Pons (tissue), 1 donor: ENCODE data around the gene APOA5.

Source experiments
- DNase-seq: peaks from one replicate; pipeline ENCODE4 v3.0.0-alpha.2; 2016; ENCODE audit warnings: low spot score

APOA5 gene

DNA sequence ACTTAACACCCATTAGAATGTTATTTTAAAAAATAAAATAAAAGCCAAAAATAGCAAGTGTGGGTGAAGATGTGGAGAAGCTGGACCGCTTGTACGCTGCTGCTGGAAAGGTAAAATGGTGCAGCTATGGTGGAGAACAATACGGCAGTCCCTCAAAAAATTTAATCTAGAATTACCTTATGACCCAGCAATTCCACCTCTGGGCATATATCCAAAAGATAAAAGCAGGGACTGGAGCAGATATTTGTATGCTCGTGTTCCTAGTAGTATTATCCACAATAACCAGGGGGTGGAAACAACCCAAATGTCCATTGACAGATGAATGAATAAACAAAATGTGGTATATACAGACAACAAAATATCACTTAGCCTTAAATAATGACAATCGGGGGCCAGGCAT lies 6.1 kb upstream of the APOA5 start:
- DNase-seq = no peak

DNA sequence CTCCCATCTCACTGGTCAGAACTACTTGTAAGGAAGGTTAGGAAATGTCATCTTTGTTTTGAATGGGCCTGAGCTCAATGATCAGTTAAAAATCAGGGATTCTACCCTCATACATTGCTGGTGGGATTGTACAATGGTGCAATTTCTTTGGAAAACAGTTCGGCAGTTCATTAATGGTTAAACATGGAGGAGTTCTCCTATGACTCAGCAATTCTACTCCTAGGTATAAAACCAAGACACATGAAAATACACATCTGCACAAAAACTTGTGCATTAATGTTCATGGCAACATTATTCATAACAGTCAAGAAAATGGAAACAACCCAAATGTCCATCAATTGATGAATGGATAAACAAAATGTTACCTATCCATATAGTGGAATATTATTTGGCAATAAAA lies 4.9 kb upstream of the APOA5 start:
- no peak for DNase-seq

DNA sequence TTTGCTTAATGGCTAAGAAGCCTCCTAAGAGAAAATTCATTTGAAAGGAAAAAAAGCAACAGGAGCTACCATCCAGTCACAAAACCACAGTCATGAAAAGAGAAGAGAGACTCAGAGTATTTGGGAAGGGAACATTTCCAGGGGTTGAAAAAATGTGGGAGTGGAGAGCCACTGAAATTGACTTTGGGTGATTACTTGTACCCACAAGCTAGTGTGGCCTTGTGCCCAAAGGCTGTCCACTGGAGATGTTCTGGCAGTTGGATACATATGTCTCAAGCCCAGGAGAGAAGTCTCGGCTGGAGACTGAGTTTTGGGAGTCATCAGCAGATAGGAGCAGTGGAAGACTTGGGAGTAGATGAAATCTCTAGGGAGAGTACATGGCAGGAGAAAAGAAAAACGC lies 3.2 kb upstream of the APOA5 start:
- DNase-seq = no peak

DNA sequence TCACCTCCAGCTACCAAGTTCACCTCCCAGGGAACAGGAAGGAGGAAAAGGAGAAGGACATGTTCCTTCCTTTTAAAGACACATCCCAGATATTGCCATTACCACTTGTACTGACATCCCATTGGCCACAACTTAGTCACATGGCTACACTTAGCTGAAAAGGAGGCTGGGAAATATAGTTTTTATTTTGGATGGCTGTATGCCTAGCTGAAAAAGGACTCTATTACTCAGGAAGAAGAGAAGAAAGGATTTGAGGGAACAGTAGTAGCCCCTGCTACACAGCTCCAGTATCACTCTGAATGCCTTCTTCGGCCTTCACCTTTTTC lies 2.1 kb upstream of the APOA5 start:
- no peak for DNase-seq

DNA sequence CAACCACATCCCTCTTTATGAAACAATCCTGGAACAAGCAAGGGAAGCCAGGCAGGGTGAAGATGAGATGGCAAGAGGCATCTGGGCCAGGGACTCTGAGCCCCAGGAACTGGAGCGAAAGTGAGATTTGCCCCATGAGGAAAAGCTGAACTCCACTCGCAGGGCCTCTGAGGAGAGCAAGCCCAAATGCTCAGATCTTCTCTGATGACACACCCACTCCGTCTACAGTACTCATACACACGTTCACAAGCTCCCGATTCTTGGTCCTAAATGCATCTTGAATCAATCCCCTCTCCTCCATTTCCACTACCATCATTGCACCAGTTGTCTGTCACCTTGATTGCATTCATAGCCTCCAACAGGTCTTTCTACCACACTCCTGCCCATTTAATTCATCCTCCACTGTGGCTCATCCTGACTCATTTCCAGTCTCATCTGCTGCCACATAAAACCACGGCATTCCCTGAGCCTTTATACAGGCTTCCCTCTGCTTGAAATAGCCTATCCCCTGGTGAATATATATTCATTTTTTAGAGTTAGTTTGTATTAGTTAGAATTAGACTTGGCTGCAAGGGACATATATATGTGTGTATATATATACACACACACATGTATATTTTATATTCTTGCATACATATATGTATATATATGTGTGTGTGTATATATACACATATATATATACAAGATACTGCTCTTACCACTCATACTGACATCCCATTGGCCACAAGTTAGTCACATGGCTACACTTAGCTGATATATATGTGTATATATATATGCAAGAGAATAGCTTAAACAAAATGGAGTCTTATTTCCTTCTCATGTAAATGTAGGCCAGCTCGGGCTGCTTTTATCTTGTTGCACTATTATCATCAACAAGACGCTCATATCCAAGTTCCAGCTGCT lies 1.4 kb upstream of the APOA5 start:
- no peak for DNase-seq

DNA sequence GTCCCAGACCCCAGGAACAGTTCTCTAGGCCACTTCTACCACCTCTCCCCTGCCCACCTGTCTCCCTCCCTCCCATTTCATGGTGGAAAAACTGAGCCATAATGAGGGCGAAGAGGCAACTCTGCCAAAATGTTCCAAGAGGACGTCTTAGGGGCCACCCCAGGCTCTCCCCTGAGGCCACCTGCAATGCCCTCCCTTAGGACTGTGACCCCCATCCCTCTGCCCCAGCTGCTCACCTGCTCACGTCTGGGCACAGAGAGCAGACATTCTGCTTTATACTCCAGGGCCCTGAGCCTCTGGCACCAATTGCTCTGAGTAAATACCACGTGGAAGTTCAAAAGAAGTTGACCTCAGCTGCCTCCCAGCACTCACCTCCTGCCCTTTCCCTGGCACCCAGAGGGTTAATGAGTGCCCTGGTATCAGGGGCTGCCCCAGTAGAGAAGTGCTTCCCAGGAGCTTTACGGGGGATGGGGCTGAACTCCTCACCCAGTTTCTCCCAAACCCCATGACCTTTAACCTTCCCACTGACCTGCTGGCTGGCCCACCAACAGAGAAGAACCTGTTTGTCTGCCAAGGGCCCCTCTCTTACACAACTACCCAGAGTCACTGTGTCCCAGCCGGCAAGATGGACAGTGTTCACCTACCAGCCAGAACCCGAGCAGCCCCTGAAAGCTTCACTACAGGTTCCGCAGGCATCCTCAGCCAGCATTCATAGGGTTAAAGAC lies 627 bp upstream of the APOA5 start:
- no peak for DNase-seq

DNA sequence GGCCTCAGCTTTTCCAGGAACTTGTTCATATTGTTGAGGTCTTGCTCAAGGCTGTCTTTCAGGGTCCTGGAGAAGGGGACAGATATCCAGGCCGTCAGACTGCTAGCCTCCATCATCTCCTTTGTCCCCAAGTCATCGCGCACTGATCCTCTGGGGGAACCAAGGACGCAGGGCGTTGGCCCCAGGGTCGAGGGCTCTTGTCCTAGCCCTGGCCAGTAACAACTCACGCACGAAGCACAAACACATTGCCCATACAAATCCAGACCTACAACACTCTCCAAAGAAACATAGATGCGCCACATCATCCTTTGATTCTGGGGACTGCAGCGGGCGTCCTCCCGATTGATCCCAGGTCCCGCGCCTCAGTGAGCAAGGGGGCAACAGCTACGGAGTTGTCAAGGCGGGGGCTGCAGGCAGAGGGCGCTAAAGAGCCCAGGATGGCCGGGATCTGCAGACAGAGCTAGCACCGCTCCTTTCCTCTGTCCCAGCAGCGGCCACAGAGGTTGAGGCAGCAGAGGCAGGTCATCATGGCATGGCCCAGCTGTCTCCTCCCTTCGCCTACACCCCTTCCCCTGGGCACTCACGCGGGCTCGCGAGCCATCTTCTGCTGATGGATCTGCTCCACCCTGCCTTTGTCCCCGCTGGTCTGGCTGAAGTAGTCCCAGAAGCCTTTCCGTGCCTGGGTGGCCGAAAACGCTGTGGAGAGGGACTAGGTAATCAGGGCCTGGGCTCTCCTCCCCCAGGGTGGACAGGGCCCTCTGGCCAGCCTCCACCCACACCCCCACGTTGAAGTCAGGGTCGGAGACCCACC lies 472 bp downstream of the APOA5 start:
- DNase-seq = peak; percentile 57

DNA sequence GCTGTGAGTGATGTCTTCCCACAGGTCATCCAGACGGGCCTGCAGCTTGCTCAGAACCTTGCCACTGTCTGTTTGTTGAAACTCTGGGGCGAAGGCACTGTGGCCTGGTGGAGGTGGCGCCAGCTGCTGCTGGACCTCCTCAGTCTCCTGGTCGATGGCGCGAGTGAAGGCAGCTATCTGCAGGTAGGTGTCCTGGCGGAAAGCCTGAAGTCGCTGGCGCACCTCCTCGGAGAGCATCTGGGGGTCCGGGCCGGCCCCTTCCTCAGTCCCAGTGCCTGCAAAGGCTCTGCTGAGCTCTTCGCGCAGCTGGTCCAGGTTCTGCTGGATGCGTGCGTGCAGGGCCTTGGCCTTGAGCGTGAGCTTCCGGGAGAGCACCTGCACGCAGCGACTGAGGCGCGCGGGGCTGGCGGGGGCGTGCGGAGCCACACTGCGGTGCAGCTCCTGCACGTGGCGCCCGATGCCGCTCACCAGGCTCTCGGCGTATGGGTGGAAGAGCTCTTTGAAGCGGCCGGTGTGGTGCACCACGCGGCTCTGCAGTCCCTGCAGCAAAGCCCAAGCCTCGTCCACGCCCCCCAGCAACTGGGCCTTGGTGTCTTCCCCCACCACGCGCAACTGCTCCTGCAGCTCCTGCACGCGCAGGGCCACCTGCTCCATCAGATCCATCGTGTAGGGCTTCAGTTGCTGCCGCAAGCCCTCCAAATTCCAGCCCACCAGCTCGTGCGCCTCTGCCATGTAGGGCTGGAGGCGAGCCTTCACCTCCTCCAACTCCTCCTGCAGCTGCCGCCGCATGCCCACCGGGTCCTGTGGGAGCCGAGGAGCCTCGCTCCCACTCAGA lies 1.3 kb downstream of the APOA5 start:
- DNase-seq = no peak

DNA sequence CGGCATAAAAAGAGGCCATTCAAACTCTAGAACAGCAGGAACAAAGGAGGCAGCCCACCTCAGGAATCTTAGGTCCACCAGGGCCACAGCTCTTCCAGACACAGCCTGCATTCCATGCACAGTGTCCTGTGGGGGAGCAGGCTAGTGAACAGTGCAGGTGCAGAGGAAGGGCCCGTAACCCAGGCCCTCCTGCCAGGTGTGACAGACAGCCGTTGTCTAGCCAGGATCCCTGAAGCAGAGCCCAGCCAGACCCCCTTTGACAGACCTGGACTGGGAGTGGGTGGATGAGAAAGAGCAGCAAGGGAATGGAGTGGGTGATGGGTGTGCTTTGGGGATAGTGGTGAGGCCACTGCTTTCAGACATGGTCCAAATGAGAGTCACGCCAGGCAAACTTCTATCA lies 2.7 kb downstream of the APOA5 start:
- DNase-seq = no peak

DNA sequence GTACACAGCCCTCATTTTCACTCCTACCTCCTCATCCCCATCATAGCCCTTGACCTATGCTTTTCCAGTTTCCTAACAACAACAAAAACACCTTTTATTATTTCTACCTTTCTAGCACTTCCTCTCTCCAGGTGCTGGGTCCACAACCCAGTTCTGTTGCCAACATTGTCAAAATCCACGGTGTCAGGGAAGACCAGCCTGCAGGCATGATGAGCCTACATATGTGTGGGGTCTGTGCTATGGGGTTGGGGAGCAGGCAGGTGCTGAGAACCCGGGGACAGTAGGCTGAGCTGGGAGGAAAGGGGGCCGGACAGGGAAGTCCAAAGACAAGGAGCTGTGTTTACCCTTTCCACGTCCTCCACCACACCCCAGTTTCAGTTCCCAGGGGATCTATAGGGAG lies 3.1 kb downstream of the APOA5 start:
- DNase-seq = no peak

DNA sequence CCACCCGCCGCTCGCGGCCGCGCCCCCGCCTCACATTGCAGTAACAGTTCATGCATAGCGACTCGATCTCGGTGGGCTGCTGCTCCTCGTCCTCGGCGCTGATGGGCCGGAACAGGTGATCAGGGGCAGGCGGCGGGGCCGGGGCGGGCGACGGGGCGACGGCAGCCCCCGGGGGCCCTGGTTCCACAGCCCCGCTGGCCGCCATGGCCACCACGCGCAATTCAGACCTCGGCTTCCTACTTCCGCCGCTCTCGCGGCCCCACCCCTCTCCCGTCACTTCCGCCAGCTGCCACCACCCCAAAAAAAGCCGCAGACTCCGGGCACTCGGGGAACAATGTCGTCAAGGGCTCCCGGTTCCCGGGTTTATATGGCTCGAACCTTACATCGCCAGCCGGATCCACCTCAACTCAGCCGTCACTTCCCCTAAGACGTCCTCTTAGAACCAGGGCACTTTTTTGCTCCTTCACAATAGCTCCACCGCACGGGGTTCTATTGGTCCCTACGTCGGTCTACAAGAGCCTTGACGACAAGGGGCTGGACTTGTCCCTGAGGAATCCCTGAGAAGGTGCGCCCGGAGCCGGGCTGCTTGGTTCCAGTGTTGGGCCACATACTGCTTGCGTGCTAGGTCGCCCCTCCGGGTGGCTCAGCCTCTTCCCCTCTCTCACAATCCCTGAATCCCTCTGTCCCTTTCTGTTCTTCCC lies 3.7 kb downstream of the APOA5 start, which contains the start of gene ZPR1:
TSS of gene ZPR1 (minus strand) at position 238 of the 701 bp plus-strand sequence. CDS start at position 205, 33 bp downstream.
- peak; percentile 70 for DNase-seq

DNA sequence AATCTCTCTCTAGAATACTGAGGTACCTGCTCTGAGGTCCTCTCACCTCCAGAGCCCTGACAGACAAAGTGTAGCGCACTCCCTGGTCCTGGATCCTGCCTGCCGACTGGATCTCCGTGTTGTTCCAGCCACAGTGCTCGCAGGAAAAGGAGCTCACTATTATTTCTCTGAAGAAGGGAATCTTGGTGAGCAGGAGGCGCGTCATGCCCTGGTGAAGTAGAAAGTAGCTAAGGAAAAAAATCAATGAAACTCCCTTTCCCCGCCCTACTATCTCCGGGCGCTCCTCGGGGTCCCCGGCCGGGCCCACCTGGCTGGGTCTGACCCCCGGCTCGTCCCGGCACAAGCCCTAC lies 4.3 kb downstream of the APOA5 start:
- no peak for DNase-seq

DNA sequence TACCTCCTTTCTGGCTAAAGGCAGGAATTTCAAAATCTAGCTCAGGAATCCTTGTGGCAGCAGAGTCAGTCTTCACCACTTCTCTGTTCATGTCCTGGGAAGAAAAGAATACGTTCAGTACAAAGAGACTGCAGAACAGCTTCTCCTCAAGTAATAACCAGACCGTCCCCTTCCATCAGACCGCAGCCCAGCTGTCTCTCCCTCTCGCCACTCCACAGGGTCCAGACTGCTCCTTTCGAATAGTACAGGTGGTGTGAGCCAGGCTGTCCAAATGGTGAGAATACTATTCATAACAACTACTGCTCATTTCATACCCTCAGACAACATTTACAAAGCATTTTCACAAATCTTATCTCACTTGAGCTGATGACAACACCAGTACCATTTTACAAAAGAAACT lies 4.7 kb downstream of the APOA5 start:
- no peak for DNase-seq

DNA sequence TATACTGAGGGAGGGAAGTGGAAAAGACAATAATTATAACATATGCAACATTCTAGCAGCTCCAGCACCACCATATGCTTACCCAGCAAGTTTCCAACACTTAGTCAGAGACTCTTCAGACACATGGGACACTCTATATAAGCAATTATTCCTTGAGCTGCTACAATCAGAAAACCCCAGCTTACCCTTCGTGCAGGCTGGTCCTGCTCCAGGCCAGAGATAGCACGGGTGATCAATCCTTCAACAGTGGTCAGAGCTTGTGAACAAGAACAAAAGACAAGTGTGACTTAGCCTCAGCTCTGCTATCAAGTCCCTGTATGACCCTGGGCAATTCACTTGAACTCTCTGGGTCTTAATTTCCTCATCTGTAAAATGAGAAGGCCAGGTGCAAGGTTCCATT lies 5.4 kb downstream of the APOA5 start:
- no peak for DNase-seq

DNA sequence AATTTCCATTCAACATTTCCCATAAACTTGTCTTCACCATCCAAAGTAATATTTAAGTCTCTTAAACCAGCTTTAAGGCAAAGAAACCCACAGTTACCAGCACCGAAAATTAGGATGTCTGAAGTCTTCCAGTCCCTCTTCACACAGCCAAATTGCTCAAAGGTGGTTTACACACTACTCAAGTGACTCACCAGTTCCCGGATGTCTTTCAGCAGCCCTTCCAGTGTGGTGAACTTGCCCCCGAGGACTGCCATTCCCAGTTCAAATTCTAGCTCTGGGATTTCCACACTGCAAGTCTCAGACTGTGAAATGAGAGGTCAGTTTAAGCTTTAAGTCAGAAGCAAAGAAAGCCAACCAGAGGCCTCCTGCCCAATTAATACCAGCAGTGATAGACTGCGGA lies 9.0 kb downstream of the APOA5 start:
- no peak for DNase-seq

DNA sequence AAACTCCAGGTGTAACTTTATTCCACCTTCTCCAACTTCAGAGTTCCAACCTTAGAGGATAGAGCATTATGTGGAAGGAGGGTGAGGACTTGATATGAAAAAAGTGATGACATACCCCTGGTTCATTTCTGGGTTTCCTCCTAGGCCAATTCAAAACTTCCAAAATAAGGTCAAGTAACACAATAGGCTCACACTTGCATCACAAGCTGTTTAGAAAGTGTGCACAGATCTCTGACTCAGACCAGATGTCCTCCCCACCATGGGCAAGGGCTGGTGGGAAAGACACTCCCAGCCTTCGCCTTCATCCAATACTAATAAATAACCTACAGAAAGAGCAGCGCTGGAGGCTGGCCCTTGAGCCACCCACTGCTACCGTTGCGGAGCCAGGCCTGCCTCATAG lies 13.1 kb downstream of the APOA5 start:
- no peak for DNase-seq

DNA sequence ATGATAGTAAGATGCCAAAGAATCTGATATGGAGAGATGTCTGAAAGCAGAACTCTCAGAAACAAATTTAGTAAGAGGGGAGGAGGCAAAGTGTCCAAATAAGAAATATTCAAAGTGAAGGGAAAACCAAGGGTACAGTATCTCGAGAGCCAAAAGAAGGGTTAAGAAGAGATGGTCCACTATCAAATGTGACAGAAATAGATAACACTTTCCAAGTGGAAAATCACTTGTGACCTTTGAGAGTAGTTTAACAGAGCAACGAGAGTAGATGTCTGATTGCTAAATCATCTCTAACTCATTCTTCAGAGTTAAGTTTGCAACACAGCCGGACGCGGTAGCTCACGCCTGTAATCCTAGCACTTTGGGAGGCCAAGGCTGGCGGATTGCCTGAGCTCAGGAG lies 14.6 kb downstream of the APOA5 start:
- no peak for DNase-seq

DNA sequence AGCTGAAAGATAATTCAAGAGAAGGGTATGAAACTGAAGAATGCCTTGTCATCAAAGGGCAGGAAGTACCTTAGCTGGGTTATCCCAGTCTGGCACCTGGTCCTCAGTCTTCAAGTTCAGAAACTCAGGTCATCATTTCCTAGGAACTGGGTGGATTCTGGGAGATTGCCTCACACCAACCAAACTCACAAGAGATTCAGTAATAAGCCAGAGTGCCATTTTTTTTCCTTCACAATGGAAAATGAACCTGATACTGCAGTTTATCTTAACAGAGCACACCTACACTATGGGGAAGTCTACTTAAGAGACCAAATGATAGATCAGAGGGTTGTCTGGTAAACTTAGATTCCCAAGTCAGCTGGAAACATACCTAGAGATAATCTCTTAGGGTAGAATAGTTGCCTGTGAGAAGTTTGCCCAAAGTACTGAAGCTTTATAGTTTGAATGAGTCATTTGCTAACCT lies 15.1 kb downstream of the APOA5 start:
- DNase-seq = no peak

DNA sequence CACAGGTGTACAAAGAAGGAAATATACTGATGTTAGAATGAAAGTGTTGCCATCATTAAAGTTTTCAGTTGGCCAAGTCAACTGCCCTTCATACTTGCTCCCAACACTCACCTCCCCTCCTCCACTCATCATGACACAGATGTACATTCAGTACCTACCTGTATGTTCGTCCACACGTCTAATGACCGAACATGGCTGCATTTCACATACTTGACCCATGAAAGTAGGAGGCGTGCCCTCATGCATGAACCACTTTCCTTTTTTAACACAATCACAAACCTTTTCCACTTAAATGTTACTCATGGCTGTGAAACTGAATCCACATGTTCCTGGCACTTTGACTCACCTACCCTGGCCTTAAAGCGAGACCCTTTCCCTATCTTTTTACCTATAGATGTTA lies 15.7 kb downstream of the APOA5 start:
- no peak for DNase-seq

DNA sequence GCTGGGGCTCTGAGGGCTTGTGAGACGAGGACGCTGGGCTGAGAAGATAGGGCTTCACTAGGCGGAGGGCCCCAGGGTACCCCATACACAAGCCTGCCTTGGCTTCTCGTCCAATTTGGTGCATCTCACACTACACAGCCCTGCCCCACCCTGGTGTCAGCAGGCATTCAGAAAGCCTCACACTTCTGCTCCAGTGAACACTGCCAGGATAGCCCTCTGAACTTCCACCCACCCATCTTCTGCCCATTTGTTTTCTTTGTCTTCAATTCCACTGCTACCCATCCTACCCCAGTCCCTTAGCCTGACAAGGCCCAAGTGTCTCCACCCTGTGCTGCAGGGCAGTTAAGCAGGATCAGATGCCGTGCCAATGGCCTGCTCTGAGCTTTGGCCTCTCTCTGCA lies 17.0 kb downstream of the APOA5 start:
- no peak for DNase-seq
